ENCODE data around the gene PPP2R5B.

Gene PPP2R5B

DNA sequence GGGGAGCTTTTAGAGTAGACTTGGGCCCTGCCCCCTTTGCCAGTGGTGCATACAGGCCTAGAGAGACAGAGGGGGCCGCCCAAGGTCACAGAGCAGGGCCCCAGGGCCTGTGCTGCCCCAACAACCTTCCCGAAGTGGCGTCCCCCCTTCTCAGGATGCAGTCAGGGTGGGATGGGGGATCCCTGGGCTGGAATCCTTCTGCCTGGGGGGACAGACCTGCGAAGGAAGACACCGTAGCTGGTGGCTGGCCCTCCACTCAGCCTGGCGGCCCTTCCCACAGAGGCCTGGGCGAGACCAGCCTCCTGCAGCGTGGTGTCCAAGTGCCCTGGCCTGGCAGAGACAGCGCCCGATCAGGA lies 31.7 kb upstream of the PPP2R5B start:
- ATAC-seq (replicated peaks; ENCODE audit: extremely low read depth, poor library complexity, severe bottlenecking) (no peak), DNase-seq (ENCODE audit: low spot score in 2 of 2) (no peak)
- Mint-ChIP-seq H3K9me3 (no peaks in the 10 kb centered on the region), H3K4me3 (no peak overlapping the region), H3K36me3 (ENCODE audit: insufficient read depth) (peaks cover 62% of the 10 kb centered on the region), H3K27me3 (no peaks in the 10 kb centered on the region), H3K4me1 (peaks cover 6% of the 10 kb centered on the region), H3K27ac (ENCODE audit: low read depth) (peak overlapping the region; percentile 55)

DNA sequence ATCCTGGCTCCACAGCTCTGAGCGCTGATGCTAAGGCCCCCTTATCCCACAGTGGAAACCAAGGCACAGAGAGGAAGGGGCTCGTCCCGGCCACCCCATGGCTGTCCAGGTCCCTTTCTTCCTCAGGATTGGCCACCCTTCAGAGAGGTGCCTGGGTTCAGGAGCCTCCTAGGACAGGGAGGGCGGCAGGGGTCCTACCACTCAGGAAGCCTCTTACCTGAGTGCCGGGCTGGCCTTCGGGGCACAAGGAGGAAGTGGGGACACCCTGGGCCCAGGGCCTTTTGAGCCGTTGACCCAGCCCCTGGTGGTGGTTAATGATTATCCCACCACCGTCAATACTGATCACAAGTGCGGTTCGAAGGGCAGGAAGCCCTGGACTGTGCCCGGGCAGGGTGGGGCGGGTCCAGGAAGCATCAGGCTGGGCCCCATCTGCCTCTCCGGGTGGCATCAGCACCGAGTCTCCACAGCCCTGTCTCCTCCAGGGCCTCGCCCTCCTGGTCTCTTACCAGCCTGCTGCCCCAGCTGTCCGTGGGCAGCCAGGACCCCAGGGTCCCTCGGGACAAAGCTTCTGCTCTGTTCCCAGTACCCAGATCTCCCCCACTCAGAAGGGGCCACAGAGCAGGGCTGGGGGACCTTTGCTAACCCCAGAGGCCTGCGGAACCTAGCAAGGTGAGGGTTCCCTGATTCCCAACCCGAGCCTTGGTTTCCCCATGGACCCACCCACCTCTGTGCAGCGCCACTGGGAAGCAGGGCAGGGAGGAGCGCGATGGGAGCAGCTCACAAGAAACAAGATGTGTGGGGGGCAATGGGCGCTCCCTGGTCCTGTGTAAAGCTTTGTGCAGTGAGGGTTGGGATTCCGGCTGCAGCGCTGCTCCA lies 31.1 kb upstream of the PPP2R5B start:
- ATAC-seq (replicated peaks; ENCODE audit: extremely low read depth, poor library complexity, severe bottlenecking) (no peak), DNase-seq (ENCODE audit: low spot score in 2 of 2) (no peak)
- Mint-ChIP-seq H3K27me3 (no peaks in the 10 kb centered on the region), H3K27ac (ENCODE audit: low read depth) (peak overlapping the region; percentile 55), H3K36me3 (ENCODE audit: insufficient read depth) (peaks cover 64% of the 10 kb centered on the region), H3K4me1 (no peaks in the 10 kb centered on the region), H3K4me3 (no peak overlapping the region), H3K9me3 (no peaks in the 10 kb centered on the region)

DNA sequence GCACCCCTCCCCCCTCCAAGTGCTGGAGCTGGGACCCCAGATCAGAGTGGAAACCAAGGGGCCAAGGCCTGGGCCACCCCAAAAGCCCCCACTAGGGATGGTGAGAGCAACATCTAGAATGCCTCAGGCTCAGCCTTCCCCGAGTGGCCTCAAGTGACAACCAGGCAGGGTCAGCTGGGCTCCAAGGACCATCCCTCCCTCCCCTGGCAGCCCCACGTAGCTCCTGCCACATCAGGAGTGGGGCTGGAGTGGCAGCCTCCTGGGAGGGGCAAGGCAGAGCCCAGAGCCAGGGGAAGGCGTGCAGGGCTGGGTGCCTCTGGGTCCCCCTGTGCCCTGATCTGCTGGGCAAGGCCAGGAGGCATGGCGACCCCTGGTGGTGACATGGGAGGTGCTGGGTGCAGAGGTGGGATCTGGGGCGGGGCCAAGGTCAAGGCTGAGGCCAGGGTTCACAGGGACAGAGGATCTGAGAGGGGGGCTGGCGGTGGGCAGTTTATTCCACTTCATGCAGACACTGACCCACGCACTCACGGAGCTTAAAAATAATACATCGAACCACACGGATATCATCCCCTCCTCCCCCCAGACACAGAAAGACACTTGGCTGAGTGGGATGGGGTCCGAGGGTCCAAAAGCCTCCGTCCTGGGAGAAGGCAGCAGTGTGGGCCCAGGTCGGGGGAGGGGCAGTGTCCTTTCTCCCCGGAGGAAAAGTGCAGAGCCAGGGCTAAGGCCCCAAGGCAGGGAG lies 30.2 kb upstream of the PPP2R5B start:
- Mint-ChIP-seq H3K4me3 (peak overlapping the region; percentile 51), H3K27me3 (no peaks in the 10 kb centered on the region), H3K36me3 (ENCODE audit: insufficient read depth) (peaks cover 69% of the 10 kb centered on the region), H3K4me1 (peaks cover 1% of the 10 kb centered on the region), H3K9me3 (no peaks in the 10 kb centered on the region), H3K27ac (ENCODE audit: low read depth) (peak overlapping the region; percentile 80)
- DNase-seq (ENCODE audit: low spot score in 2 of 2) (peak; percentile 86 to 95), ATAC-seq (replicated peaks; ENCODE audit: extremely low read depth, poor library complexity, severe bottlenecking) (peak; percentile 74)

DNA sequence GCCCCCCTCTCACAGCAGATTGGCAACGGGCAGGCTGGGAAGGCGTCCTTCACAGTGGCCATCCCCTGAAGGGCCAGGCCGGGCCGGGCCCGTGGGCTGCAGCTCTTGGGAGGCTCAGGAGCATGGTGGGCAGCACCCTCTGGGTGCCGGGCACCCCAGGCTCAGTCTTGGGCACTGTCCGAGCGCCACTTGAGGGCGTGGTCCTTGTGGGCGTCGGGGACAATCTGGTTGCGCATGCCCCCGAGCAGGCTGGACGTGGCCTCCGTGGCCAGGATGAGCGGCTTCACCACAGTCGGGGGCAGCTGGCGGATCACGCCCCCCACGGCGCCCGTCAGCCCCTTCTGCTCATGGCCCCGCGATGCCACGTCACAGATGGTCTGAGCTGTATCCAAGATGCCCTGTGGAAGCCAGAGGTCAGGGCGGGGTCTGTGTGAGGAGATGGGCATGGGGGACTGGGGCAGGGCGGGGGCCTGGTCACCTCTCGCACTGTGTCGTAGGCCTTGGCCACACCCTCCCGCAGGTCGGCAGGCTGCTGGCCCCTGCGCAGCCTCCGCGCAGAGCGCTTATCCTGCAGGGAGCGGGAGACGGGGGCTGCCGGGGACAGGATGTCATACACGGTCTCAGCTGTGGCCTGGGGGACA lies 29.6 kb upstream of the PPP2R5B start:
- no peaks in the 10 kb centered on the region for H3K27me3 Mint-ChIP-seq
- no peak for ATAC-seq (replicated peaks; ENCODE audit: extremely low read depth, poor library complexity, severe bottlenecking)
- peak overlapping the region; percentile 51 for H3K4me3 Mint-ChIP-seq

DNA sequence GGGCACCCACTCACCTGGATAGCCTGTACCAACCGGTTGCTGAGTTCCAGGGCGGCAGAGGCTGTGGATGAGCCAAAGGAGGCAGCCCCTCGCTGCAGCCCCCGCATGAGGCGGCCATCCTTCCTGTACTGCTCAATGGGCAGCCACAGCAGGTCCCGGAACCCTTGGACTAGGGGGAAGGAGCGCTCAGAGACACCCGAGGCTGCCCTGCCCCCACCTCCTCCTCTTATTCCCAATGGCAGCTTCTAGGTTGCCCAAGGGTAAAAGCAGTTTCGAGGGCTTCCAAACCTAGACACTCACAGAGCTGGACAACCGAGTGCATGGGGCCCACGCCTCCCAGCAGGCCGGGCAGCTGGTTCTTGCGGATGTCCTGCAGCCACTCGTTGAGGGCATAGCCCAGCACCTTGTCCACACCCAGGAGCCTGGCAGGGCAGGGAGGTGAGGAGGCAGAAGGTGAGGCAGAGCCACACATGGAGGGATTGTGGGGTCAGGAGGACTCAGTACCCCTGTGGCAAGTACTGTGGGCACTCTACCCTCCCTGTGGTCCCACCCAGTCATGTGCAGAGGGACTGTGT lies 28.0 kb upstream of the PPP2R5B start:
- no peaks in the 10 kb centered on the region for H3K27me3 Mint-ChIP-seq
- no peaks in the 10 kb centered on the region for H3K9me3 Mint-ChIP-seq
- peaks cover 80% of the 10 kb centered on the region for H3K36me3 Mint-ChIP-seq (ENCODE audit: insufficient read depth)
- H3K27ac Mint-ChIP-seq (ENCODE audit: low read depth): peak overlapping the region; percentile 80
- H3K4me3 Mint-ChIP-seq: peak overlapping the region; percentile 11
- H3K4me1 Mint-ChIP-seq: peaks cover 17% of the 10 kb centered on the region
- ATAC-seq (replicated peaks; ENCODE audit: extremely low read depth, poor library complexity, severe bottlenecking): no peak
- DNase-seq (ENCODE audit: low spot score in 2 of 2): no peak

More for the DNA sequence above, 29.6 kb upstream of the PPP2R5B start:
- DNase-seq (ENCODE audit: low spot score in 2 of 2): no peak
- peaks cover 8% of the 10 kb centered on the region for H3K4me1 Mint-ChIP-seq
- peaks cover 75% of the 10 kb centered on the region for H3K36me3 Mint-ChIP-seq (ENCODE audit: insufficient read depth)
- peak overlapping the region; percentile 80 for H3K27ac Mint-ChIP-seq (ENCODE audit: low read depth)
- H3K9me3 Mint-ChIP-seq: no peaks in the 10 kb centered on the region

DNA sequence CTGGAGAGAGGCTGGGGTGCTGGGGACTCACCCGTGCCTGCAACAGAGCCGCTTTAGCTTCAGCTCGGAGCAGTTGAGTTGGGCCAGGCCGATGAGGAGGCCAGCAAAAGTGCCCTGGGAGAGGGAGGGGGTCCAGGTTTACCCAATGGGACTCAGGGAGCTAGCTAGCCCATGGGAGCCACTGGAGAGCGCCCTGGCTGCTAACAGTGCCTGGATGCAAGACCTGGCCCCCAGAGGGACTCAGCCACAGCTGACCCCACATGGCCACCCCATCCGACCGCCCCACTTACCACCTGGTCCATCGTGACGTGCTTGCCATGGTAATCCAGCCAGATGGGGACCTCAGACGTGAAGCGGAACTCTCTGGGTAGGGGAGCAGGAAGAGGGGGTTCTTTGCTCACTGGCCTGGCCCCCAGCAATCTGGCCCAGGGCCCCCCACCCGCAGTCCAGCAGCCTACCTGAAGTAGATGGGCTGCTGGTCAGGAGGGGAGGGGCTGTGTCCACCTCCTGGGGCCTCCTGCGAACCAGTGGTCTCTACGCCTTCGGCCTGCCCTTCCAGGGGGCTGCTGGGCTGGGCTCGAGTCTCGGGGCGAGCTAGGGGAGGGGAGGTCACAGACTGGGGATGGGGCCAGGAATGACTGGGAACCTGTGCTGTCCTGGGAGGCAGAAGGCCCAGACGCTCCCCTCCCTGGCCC lies 27.0 kb upstream of the PPP2R5B start:
- H3K36me3 Mint-ChIP-seq (ENCODE audit: insufficient read depth): peaks cover 80% of the 10 kb centered on the region
- DNase-seq (ENCODE audit: low spot score in 2 of 2) (no peak), ATAC-seq (replicated peaks; ENCODE audit: extremely low read depth, poor library complexity, severe bottlenecking) (no peak)
- H3K27ac Mint-ChIP-seq (ENCODE audit: low read depth): peak overlapping the region; percentile 91
- H3K4me3 Mint-ChIP-seq: peak overlapping the region; percentile 25
- no peaks in the 10 kb centered on the region for H3K27me3 Mint-ChIP-seq
- peaks cover 20% of the 10 kb centered on the region for H3K4me1 Mint-ChIP-seq
- no peaks in the 10 kb centered on the region for H3K9me3 Mint-ChIP-seq

DNA sequence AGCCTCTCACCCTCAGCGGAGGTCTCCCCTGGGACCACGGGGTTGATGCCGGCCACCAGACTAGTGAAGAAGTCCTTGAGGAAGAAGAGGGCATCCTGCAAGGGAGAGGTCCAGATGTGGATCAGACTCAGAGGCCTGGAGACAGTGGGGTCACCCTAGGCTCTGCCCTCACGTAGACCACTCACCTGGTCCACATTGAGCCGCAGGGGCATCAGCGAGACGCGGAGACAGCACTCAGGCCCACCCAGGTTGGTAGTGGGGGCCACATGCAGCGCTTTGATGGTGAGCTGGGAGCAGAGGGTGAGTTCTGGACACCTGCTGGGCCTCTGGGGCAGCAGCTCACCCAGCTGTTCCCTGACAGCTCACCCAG lies 26.4 kb upstream of the PPP2R5B start:
- peaks cover 20% of the 10 kb centered on the region for H3K4me1 Mint-ChIP-seq
- H3K27ac Mint-ChIP-seq (ENCODE audit: low read depth): peak overlapping the region; percentile 91
- H3K9me3 Mint-ChIP-seq: no peaks in the 10 kb centered on the region
- H3K36me3 Mint-ChIP-seq (ENCODE audit: insufficient read depth): peaks cover 80% of the 10 kb centered on the region
- H3K4me3 Mint-ChIP-seq: peak overlapping the region; percentile 34
- DNase-seq (ENCODE audit: low spot score in 2 of 2): no peak
- H3K27me3 Mint-ChIP-seq: no peaks in the 10 kb centered on the region
- no peak for ATAC-seq (replicated peaks; ENCODE audit: extremely low read depth, poor library complexity, severe bottlenecking)

DNA sequence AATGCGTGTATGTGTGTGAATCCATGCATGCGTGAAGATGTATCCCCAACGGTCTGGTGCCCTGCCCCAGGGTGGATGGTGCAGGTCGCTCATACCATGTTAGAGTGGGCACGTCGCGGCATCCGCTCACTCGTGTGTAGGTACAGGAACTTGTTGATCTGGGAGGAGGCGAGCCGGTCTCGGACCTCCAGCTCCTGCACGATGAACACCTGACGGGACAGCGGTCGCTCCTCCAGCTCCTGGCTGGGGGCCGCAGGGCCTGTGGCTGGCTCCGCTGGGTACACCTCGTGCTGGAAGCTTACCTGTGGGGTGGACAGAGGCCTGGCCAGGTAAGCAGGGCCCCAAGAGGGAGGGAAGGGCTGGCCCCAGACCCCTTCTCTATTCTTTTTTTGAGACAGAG lies 25.9 kb upstream of the PPP2R5B start:
- DNase-seq (ENCODE audit: low spot score in 2 of 2): no peak
- peaks cover 78% of the 10 kb centered on the region for H3K36me3 Mint-ChIP-seq (ENCODE audit: insufficient read depth)
- peak overlapping the region; percentile 91 for H3K27ac Mint-ChIP-seq (ENCODE audit: low read depth)
- ATAC-seq (replicated peaks; ENCODE audit: extremely low read depth, poor library complexity, severe bottlenecking): no peak
- no peaks in the 10 kb centered on the region for H3K9me3 Mint-ChIP-seq
- no peaks in the 10 kb centered on the region for H3K27me3 Mint-ChIP-seq
- H3K4me1 Mint-ChIP-seq: peaks cover 20% of the 10 kb centered on the region
- H3K4me3 Mint-ChIP-seq: peak overlapping the region; percentile 45

DNA sequence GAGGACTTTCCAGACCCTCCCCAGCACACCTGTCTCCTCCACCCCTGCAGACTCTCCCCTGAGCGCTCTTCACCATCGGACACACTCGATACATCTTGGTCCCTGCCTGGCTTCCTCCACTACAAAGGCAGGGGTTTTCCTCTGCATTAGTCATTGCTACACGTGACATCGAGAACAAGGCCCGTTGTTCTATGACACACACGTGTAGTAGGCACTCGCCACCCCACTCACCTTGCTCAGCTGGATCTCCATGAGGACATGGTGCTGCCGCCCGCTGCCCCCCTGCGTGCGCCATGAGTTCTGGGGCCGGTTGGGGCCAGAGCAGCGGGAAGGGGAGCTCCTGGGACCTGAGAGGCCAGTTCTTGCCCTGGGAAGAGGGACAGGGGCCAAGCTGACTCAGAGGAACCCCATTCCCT lies 24.2 kb upstream of the PPP2R5B start:
- H3K4me3 Mint-ChIP-seq: peak overlapping the region; percentile 28
- peak; percentile 75 for ATAC-seq (replicated peaks; ENCODE audit: extremely low read depth, poor library complexity, severe bottlenecking)
- no peaks in the 10 kb centered on the region for H3K27me3 Mint-ChIP-seq
- peak overlapping the region; percentile 91 for H3K27ac Mint-ChIP-seq (ENCODE audit: low read depth)
- DNase-seq (ENCODE audit: low spot score in 2 of 2): peak in 1 of 2 donors; percentile 53
- H3K4me1 Mint-ChIP-seq: peaks cover 20% of the 10 kb centered on the region
- no peaks in the 10 kb centered on the region for H3K9me3 Mint-ChIP-seq
- H3K36me3 Mint-ChIP-seq (ENCODE audit: insufficient read depth): peaks cover 74% of the 10 kb centered on the region

DNA sequence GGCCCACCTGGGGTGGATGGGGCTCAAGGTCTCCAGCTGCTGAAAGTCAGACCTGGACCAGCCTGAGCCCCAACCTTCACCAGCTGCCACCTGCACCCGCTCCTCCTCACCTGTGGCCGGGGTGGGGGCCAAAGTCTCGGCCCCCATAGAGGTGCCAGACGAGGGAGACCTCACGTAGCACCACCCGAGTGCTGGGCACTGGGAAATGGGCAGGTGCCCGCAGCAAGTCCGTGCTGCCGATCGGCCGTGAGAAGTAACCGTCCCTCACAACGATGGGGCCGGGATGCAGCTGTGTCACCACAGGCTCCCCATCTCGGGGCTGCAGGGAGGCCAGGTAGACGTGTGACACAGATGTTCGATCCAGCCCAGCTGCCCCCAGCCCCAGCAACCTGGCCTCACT lies 23.7 kb upstream of the PPP2R5B start:
- peak overlapping the region; percentile 72 for H3K27ac Mint-ChIP-seq (ENCODE audit: low read depth)
- H3K9me3 Mint-ChIP-seq: no peaks in the 10 kb centered on the region
- no peaks in the 10 kb centered on the region for H3K27me3 Mint-ChIP-seq
- peaks cover 74% of the 10 kb centered on the region for H3K36me3 Mint-ChIP-seq (ENCODE audit: insufficient read depth)
- ATAC-seq (replicated peaks; ENCODE audit: extremely low read depth, poor library complexity, severe bottlenecking) (no peak), DNase-seq (ENCODE audit: low spot score in 2 of 2) (no peak)
- H3K4me1 Mint-ChIP-seq: peaks cover 20% of the 10 kb centered on the region
- H3K4me3 Mint-ChIP-seq: peak overlapping the region; percentile 25

DNA sequence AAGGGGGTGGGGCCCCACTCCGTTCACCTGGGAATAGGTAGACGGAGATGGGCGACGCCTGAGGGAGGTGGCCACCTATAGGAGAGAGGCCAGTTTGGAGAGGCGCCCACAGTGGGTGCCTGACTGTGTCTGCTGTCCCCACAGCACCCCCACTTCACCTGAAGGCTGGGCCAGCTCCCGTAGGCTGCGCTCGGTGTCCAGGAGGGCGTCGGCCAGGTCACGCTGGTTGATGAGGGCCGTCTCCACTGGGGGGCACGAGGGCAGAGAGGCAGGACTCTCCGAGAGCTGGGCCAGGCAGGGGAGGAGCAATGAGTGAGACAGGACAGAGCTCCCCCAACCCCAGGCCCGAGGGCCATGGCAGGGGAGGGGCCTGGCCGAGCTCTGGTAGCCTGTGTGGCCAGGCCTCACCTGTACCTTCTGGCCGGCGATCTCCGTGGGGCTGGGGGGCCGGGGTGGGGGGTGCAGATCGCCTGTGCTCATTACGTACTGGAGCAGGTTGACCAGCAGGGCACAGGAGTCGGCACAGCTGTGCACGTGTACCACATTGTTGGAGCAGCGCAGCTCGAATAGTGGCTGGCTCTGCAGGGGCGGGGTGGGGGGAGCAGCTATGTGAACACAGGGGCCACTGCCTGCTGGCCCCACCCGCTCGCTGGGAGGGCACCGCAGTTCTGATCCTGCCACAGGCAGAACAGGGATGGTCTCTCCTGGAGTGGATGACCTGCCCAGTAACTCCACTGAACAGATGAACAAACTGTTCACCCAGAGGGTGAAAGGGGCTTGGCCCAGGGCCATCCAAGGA lies 22.2 kb upstream of the PPP2R5B start:
- no peaks in the 10 kb centered on the region for H3K27me3 Mint-ChIP-seq
- H3K9me3 Mint-ChIP-seq: no peaks in the 10 kb centered on the region
- H3K36me3 Mint-ChIP-seq (ENCODE audit: insufficient read depth): peaks cover 63% of the 10 kb centered on the region
- no peak for DNase-seq (ENCODE audit: low spot score in 2 of 2)
- H3K4me1 Mint-ChIP-seq: peaks cover 20% of the 10 kb centered on the region
- no peak for ATAC-seq (replicated peaks; ENCODE audit: extremely low read depth, poor library complexity, severe bottlenecking)
- H3K27ac Mint-ChIP-seq (ENCODE audit: low read depth): peak overlapping the region; percentile 72
- peak overlapping the region; percentile 25 for H3K4me3 Mint-ChIP-seq

Data from central memory CD8-positive, alpha-beta T cell (primary cell).